ENCODE measurements around the gene MGMT.

The MGMT gene

GRCh38 chr10:129455625-129456024 lies 11.4 kb upstream of the MGMT start:
- TF ChIP-seq CTCF (IDR thresholded peaks at IDR 0.05; ENCODE audit: low read depth, low read length): no peak
- no peak for DNase-seq (ENCODE audit: extremely low read depth, low read depth)

GRCh38 chr10:129459762-129460539 lies 7.1 kb upstream of the MGMT start:
- DNase-seq (ENCODE audit: extremely low read depth, low read depth): no peak
- no peak for TF ChIP-seq CTCF (IDR thresholded peaks at IDR 0.05; ENCODE audit: low read depth, low read length)

GRCh38 chr10:129462257-129462795 lies 4.7 kb upstream of the MGMT start:
- no peak for TF ChIP-seq CTCF (IDR thresholded peaks at IDR 0.05; ENCODE audit: low read depth, low read length)
- DNase-seq (ENCODE audit: extremely low read depth, low read depth): no peak

- TF ChIP-seq CTCF (IDR thresholded peaks at IDR 0.05; ENCODE audit: low read depth, low read length): no peak
- DNase-seq (ENCODE audit: extremely low read depth, low read depth): no peak
These were observed 2.8 kb upstream of the MGMT start for GRCh38 chr10:129464251-129464650.

- no peak for TF ChIP-seq CTCF (IDR thresholded peaks at IDR 0.05; ENCODE audit: low read depth, low read length)
- DNase-seq (ENCODE audit: extremely low read depth, low read depth): no peak
These were observed 992 bp upstream of the MGMT start for GRCh38 chr10:129465796-129466702.

- TF ChIP-seq CTCF (IDR thresholded peaks at IDR 0.05; ENCODE audit: low read depth, low read length): no peak
- no peak for DNase-seq (ENCODE audit: extremely low read depth, low read depth)
These were observed 471 bp downstream of the MGMT start for GRCh38 chr10:129467359-129468064.
